HG03108 (cell line): ENCODE data around the gene NMRK1.
A peak's percentile ranks its signal among the peaks of the same experiment; 100 is the strongest.

ENCODE experiments used
- ATAC-seq: cut with Tn5 transposase; IDR thresholded peaks from one replicate; pipeline ENCODE4 v1.9.1; 2021; ENCODE audit warnings: moderate library complexity; ENCODE audit not compliant: unreplicated experiment

The NMRK1 gene

DNA sequence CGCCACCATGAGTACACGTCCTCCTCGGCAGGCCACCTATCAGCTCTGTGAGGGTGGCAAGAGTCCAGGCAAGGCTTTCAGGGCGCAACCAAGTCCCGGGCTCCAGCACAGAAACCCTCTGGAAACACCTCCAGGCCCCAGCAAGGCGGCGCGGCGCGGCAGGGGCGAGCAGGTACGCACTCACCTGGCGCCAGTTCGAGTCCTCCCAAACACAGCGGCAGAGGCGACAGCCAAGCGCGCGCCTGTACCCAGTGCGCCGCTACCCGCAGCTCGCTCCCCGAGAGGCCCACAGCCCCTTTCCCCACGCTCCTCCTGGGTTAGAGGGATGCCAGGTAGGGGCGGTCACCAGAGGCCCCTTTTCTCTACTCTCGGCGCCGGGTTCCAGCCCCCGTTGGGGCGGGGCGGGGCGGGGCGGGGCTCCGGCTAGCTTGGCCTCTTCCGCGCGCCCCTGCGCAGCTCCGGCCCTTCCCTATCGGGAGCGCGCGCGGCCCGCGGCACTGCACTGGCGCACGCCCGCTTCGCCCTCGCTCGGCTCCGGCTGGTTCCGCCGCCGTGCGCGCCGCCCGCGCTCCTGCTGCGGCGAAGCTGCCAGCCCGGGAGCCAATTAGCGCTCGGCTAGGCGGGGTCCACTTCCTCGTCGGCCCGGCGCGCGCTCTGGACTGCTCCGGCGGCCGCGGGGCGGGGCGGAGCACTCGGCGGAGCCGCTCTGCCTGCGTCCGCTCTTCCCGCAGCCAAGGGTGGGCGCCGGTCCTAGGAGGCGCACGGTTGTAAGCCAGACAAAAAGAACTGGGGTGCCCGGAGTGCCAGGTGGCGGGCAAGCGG is at the start of gene NMRK1, which contains the start of gene OSTF1:
Gene NMRK1 (minus strand): TSS at position 332 of the 822 bp plus-strand sequence. CDS start 5,040 bp downstream, outside the sequence.
Gene OSTF1 (plus strand): TSS at position 691 of the 822 bp plus-strand sequence. CDS start 179 bp downstream, outside the sequence.
- ATAC-seq = peak; percentile 92

DNA sequence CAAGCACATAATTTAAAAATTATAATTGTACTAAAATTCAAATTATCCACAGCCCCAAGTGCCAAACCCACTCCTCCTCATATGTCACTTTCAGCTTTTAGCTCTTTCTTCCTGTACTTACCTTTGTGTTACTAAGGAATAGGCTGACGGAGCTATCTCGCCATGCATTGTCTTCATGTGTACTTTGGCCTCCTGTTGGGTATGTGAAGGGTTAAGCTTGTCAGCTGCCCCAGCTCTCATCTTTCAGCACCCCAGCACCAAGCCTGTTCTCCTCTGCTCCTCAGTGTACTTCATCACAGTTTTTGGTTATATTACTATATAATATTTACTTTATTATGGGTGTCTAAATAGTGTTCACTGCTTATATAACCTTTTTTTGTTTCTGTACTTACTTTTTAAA is 46.5 kb upstream of the NMRK1 start:
- ATAC-seq = no peak

DNA sequence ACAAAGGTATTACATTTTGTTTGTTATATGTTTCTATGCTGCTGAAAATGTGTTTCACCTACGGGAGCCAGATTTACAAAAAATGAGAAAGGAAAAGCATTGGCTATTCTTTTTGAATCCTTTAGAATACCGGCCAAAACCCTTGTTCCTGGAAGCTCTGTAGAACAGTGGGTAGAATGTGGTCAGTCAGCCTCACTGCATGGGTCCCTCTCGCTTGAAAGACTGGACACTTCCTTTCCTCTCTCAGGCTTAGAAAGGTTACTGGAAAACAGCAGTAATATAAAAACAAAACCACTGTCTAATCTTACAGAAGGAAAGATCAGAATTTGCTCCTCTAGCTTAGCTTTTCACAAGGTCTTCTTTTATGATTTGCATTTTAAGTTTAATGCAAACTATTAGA is 45.4 kb upstream of the NMRK1 start:
- ATAC-seq = no peak

DNA sequence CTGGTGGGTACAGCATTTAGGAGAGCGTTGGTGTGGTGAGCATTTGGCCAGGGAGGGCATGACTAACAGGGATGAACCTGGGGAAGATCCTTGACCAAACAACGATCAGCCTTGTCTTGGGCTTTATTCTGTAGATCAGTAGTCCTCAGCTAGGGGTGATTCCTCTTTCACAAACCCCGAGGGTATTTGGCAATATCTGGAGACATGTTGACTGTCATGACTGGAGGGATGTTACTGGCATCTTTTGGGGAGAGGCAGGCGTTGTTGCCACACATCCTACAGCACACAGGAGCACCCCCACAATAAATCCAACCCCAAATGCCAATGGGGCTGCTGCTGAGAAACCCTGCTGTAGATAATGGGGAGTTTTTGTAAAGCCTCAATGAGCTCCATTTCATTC is 44.3 kb upstream of the NMRK1 start:
- ATAC-seq = no peak

DNA sequence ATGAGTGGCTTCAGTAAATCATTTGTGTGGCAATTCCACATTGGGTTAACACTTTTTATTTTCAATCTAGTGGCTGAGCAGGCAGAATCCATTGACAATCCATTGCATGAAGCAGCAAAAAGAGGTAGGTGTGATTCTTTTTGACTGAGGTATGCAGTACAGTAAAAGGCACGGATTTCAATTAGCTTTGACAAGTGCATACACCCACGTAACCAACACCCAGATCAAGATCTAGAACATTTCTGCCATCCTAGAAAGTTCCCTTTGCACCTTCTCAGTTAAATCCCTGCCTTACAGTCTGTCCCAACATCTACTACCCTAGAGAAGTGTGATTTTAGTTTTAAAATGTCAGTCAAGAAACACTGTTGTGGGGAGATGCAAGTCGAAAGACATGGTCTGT is 43.7 kb upstream of the NMRK1 start:
- no peak for ATAC-seq

DNA sequence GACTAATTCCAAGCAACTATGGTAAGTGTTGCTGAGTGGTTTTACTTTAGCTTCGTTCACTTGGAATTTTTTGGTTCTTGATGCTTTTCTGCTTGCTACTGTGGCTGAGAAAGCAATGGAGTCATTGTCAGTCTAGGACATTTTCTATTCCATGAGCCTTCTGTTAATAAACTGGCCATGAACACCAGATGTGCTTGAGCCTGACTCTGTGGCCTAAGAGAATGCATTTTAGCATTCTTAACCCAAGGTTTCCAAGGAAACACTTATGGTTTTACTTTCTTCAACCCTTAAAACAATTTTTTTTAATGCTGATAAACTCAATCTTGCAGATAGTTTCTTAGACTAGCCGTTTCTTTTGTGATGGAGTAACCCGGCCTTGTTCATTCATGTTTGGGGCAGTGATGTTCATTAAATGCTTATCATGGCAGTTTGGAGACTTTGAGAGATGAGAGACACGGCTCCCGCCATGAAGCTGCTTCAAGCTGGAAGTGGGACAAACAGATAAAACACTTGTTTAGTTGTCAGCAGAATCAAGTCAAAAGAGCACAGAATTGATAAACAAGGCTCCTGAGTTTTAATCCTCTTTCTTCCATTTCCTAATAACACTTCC is 42.8 kb upstream of the NMRK1 start:
- no peak for ATAC-seq

DNA sequence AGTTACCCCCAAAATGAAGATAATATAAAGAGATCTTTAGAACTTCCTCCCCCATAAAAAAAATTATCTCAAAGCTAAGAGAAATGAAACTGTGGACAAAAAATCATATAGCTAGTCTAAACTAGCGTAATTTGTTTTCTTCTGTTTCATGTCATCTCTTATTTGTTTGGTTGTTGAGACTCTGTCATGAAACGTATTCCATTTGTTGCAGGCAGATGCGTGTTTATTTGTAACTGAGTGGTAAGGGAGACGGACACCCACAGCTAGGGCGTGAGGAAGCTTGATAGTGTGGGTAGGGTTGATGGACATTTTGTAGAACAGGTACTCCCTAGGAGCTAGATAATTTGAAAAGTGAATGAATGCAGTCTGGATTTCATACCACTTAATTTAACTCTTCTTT is 42.2 kb upstream of the NMRK1 start:
- no peak for ATAC-seq

DNA sequence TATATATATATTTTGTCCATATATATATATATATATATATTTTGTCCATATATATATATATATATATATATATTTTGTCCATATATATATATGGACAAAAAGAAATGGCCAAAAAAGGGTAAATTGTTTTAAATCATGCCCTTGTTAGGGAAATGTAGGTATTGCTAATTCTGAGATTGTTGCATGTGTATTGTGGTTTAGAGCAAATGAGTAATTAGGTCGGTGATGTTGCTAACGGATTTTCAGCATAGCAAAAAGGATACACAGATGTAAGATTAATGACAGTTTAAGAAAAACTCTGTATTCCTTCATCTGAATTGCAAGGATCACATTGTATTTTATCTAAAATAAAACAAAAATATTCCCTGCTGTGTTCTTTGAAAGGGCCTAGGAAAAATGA is 40.6 kb upstream of the NMRK1 start:
- ATAC-seq = no peak

DNA sequence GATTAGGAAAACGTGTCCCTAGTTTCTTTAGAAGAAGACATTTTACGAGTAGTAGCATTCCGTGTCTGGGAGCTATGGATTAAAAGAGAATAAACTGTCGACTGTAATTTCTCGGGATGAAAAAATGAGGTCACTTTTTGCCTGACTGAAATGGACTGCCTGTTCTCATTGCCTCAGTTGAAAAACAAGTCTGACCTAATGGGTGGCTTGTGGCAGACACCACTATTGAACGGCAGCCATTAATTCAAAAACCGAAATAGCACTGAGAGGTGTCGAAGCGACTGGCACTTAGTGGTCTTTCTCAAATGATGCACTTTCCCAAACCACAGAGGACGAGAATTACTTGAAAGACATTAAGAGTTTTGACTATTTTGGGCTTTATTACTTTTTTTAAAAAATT is 35.7 kb upstream of the NMRK1 start:
- no peak for ATAC-seq

DNA sequence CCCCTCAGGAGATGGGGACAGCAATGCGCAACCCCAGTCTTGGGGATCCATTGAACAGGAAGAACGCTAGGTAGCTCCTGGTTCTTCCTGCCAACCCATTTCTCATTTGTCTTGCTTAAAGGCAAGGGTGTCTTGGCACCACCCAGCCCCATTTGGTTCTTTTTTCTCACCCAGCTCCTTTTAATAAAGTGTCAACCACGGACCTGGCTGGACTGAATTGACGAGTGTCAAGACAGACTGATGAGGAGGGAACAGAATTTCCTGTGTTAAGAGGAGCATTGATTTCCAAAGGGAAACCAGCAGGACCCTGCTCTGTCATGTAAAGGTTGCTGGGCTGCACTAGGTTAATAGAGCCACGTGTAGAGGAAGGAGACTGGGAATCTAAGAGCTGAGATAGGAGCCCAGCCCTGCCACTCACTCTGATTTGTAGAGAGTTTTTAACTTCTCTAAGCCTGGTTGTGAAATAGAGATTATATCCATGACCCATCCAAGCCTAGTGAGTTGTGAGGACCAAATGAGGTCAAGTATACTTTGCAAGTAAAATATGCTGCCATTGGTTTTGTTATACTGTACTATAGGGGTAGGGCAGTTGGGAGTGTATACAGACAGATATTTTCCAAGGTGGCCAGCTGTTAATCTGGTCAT is 34.1 kb upstream of the NMRK1 start:
- ATAC-seq = no peak

DNA sequence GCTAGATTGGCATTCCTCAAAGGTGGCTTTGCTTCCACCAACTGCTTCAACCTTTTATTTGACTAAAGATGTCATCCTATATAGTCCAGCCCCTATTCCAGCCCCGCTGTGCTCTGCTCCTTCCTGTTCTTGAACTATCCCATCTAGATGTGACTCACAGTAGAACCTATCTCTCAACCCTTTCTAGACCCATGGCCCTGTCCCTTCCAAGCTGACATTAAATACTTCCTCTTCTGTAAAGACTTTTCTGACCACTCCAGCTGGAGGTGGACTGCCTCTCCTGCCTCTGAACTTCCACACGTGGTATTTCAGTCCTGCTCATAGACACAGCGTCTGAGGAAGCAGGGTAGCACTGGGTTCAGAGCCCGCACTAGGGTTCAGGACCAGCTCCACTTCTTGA is 32.7 kb upstream of the NMRK1 start:
- no peak for ATAC-seq

DNA sequence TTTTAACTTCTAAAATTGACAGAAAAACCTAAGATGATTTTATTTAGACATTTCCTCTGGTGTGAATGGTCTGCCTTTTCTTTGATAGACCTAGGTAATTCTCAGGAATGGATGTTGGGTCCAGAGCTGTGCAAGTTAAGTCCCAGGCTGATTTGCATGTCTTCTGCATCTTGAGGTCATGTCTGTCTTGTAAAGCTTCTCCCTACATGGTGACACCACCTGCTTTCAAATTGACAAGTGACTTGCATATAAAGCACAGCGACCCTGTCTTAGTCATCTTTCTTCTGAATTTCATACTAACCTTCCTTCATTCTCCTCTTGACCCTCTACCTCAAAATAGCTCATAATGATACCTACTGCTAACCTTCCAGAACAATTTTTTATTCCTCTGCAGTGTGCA is 29.6 kb upstream of the NMRK1 start:
- no peak for ATAC-seq

DNA sequence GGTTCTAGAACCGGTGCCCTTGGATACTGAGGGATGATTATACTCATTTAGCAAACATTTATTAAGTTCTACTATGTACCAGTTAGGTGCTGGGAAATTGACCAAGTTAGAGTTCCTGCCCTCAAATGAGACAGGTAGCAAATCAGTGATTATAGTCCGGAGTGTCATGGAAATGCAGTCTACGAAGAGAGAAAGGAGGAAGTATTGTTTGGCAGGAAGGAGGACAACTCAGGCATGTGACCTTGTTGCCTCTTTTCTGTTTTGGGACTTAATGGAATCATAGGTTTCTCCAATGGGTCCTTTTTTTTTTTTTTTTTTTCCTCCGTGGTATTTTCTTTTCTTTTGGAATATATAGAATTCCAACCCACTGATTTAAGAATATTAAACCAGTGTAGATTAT is 28.4 kb upstream of the NMRK1 start:
- ATAC-seq = no peak

DNA sequence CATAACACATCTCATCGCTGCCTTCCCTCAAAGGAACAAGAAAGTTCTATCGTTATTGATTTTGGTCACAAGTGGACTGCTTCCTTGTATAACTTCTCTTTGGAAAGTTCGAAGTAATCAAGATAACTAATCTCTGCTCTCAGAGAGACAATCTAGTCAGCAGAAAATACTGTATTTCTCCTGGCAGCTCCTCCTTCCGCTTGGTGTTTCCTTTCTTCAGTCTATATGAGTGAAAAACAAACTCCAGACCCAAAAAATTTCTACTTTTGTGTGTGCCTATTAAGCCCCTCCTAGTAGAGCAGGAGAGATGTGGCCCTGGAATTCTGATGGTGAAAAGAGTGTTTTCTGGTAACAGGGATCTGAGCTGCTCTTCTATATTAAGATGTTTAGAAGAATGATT is 24.8 kb upstream of the NMRK1 start:
- ATAC-seq = no peak

DNA sequence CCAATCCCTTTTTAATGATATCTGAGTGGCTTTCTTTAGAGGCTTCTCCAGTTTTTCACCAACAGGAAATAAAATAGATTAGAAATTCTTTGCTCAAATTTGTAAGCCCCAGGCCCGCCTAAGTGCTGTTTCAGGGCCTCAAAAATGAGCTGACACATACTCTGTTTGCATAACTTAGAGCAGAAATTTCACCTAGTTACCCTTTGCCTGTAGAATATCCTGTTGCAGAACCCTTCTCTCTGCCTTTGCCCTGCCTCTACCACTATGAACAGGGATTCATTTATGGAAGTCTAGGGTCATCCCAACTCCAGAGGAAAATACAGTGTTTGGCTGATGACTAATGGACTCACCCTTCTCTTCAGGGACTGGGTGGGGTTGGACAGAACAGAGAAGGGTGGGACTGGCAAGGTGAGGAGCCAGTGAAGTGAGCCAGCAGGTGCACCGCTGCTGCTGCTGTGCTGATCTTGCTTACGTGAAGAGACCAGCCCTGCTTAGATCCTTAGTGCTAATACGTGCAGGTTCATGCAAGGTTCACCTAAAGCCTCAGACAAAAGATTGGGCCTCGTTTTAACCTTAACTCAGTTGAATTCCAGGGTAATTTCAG is 23.2 kb upstream of the NMRK1 start:
- no peak for ATAC-seq

DNA sequence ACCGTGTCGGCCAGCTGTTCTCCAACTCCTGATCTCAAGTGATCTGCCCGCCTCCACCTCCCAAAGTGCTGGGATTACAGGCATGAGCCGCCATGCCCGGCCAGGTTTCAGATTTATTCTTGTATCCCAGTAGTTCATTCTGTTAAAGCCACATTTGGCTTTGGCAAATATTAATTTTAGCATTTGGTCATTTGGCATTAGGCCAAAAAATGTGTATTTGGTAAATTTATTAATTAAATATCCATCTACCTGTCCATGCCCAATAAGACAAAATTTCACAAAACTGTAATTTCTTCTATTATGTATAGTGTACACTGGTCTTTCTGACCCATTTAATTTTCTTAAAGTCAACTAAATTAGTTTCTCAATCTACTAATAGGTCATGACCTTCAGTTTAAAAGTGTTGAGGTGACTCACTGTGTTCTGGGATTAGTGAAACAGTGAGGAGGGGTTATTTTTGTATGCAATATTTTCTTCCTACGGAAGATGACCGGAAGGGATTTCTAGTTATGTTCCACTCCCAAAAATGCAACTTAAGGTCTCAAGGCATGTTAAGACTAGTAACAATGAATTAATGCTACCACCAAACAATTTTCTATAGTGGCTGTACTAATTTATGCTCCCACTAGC is 21.4 kb upstream of the NMRK1 start:
- ATAC-seq = no peak

DNA sequence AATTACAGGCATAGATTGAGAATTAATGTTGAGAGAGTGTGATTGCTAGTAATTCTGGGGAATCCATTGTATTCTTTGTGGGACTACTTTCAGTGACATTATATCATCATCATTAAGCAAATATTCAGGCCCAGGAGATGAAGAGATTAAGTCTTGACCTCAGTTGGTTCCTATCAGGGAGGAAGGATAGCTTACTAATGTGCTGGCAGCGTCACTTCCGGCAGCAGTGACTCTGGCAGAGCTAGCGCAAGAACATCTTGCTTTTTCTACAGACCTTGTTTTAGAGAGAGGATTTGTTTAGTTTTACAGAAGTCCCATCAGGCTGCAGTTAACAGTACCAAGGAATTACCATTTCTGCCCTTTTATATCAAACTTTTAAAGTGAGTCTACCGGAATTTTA is 20.6 kb upstream of the NMRK1 start:
- ATAC-seq = no peak

DNA sequence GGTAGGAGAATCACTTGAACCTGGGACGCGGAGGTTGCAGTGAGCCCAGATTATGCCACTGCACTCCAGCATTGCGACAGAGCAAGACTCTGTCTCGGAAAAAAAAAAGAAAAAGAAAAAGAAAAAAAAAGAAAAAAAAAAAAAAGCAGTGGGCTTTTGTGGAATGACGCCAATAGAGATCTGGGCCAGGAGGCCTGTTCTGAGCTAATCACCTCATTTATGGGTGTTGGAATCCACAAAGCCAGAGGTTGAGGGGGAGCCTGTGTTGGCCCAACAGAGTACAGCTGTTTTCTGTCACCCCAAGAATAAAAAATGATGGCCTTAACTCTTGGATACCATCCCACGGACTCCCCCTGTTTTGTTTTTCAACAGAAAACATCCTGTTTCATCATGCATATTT is 18.9 kb upstream of the NMRK1 start:
- ATAC-seq = no peak

DNA sequence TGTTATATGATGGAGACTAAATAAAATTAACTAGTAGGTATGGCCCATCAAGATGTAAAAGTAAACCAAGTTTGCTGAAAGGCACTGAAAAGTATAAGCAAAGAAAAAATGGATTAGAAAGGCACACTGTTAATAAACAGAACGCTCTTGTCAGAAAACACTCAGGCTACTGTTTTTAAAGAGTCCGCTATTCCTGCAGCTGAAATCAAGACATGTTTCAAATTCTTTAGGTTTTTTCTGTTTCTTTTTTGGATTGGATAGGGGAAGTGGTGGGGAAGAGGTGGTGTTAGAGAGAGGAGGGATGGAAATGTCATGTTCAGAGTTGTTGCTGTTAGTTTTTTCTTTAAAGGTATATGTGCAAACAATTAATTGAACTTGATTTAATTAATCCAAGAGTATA is 17.9 kb upstream of the NMRK1 start:
- no peak for ATAC-seq

DNA sequence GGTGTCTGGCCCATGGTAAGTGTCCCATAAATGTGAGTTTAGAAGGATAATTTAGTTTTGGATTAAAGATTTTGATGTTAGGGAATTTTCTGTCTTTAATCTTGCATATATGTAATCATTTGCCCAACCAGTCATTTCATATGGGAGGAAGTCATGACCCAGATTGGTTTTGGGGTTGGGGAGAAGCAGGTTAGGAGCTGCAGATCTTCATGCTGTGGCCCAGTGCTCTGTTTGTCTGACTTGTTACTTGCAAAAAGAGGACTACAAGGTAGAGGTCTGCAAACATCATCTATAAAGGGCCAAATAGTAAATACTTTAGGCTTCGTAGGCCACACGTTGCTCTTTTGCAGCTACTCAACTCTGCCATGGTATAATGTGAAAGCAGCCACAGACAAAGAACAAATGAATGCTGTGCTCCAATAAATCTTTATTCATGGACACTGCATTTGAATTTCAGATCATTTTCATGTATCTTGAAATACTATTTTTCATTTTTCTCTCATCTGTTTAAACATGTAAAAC is 17.1 kb upstream of the NMRK1 start:
- no peak for ATAC-seq

DNA sequence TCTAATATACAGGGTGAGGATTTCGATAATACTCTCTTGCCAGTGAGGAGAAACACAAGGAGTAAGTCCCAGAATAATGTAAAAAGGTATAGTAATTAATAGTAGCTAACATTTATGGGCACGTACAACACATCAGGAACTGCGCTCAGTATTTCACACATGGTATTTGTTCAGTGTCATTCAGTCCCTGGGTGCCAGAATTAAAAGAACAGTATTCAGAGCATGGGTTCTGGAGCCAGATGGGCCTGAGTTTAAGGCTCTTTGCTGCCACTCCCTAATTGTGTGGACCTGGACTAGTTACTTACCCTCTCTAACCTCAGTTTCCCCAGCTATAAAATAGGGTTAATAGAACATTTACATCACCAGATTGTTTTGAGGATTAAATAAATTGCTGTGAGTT is 16.7 kb upstream of the NMRK1 start:
- ATAC-seq = no peak
